ENCODE results near the gene SCGB1A1.
"Not testable (repeated sequence)": the region's sequence is repeated elsewhere in the genome, so short reads cannot be mapped to it uniquely, and the experiment has no call there.

The SCGB1A1 gene

GRCh38 chr11:62418733-62419132 lies at the start of gene SCGB1A1:
TSS of gene SCGB1A1 (plus strand) at chr11:62419033. CDS start at chr11:62419096, 63 bp downstream.
- no peak for DNase-seq (ENCODE audit: low read depth)

DNA sequence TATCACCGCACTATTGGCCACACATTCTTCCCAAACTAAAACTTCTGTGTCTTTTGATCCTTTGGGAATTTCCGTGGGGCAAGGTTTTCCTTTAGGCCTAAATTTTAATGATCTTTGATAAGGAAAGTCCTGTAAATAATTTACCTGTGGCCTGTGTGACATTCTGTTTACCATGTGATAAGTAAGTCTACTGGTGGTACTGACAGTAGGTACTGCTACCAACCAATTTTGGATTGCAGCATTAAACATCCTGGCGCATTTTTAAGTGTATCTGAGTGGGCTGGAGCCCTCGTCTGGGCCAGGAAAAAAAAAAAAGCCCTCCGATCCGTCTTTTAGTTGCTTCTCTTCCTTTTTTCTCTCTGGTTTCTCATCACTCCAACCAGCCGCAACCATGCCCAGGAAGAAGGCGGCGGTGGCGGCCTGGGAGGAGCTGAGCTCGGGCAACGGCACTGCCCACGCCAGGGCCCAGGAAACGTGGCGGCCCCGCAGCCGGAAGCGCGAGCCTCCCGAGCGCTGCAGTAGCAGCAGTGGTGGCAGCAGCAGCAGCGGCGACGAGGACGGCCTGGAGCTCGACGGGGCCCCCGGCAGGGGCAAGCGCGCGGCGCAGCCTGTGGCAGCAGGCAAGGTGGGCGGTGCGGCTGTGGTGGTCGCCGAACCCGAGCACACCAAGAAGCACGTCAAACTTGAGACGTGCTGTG lies 47.9 kb upstream of the SCGB1A1 start:
- DNase-seq (ENCODE audit: low read depth), result no peak

GRCh38 chr11:62372871-62373270 lies 46.0 kb upstream of the SCGB1A1 start:
- no peak for DNase-seq (ENCODE audit: low read depth)

GRCh38 chr11:62373464-62374119 lies 45.2 kb upstream of the SCGB1A1 start:
- DNase-seq (ENCODE audit: low read depth), result no peak

DNA sequence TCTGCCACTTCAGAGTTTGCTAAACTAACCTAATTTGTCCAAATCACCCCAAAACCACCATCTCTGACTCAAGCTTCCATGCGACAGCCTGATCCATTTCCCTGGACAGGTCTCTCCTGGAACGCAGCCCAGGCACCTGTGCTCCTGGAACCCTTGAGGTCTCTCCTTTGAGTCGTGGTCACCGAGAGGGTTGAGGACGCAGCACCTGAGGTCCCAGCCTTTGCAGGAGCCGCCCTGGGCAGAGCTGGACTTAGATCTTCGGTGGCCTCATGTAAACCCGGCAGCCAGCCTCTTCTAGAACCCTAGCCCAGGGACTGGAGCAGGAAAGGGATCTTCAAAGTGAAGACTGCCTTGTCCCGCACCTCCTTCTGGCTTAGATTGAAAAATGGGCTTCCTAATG lies 44.0 kb upstream of the SCGB1A1 start:
- no peak for DNase-seq (ENCODE audit: low read depth)

DNA sequence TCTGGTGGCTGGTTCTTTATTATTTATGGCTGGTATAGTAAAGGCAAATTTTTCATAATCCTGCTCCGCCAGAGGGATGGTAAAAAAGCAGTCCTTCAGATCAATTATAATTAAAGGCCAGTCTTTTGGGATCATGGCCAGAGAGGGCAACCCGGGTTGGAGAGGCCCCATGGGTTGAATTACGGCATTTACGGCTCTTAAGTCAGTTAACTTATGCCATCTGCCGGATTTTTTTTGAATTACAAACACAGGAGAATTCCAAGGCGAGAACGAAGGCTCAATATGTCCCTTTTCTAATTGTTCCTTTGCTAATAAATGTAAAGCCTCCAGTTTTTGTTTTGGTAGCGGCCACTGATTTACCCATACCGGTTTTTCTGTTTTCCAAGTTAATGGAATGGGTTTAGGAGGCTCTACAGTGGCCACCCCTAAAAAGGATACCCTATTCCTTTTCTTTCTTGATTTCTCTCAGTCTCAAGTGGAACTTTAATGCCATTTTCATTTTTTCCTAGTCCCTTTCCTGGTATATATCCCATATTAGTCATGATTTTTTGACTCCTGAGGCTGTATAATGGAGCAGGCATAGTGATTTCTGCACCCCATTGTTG lies 40.3 kb upstream of the SCGB1A1 start:
- DNase-seq (ENCODE audit: low read depth), result not testable (repeated sequence)

DNA sequence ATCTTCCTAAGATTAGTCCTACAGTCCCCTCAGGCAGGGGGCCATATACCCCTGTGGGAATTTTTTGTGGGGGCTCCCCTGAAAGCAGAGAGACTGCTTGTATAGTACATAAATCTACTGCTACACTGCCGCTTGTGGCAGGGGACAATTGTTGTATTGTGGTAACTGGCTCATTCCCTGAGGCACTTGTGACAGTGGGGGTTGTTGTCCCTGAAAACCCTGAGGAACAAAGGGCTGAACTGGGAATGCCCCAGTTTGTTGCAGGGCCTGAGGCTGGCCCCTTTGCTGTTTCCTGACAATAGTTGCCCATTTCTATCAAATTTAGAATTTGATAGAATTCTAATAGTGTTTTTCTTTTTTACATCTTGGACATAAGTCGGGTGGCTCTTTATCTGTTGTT lies 39.2 kb upstream of the SCGB1A1 start:
- DNase-seq (ENCODE audit: low read depth), result not testable (repeated sequence)

GRCh38 chr11:62380821-62381245 lies 38.0 kb upstream of the SCGB1A1 start:
- peak; percentile 40 for DNase-seq (ENCODE audit: low read depth)

GRCh38 chr11:62383822-62384221 lies 35.0 kb upstream of the SCGB1A1 start:
- DNase-seq (ENCODE audit: low read depth), result no peak

GRCh38 chr11:62386083-62386482 lies 32.8 kb upstream of the SCGB1A1 start:
- DNase-seq (ENCODE audit: low read depth), result not testable (repeated sequence)

GRCh38 chr11:62387381-62387780 lies 31.5 kb upstream of the SCGB1A1 start:
- no peak for DNase-seq (ENCODE audit: low read depth)

- no peak for DNase-seq (ENCODE audit: low read depth)
These were observed 29.8 kb upstream of the SCGB1A1 start for GRCh38 chr11:62388999-62389398.

DNA sequence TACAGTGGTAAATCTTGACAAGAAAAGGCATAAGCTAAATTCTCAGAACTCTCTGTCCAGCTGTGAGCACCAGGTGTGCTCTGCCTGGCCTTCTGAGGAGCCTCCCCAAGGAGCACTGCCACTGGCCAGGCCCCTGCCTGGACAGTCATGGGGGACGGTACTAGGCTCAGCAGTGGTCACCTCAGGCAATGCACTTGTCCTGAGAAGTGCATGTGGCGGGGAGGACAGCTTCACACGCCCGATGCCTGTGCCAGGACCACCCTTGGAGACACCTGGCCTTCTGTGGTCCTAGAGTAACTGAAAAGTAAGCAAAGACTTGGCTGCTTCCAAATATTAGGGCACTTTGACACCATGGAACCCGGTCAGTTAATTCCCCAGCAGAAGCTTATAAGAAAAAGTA lies 28.6 kb upstream of the SCGB1A1 start:
- no peak for DNase-seq (ENCODE audit: low read depth)

DNA sequence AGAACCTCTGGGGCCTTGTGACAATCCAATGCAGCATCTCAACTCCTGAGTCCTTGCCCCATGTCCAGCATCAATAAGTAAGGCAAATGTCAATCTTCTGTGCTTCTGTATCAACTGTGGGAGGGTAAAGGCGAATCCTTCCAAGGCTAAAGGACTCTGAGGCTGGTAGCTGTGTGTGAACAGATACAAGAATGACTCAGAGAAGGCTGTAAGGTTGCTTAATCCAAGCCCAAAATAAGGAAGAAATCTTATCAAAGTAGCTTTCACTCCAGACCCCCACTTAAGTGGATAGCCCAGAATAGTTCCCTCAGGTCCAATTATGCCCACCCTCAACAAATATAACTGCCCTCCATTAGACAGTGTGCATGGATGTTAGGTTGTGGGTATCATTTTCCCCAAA lies 28.1 kb upstream of the SCGB1A1 start:
- DNase-seq (ENCODE audit: low read depth), result no peak

DNA sequence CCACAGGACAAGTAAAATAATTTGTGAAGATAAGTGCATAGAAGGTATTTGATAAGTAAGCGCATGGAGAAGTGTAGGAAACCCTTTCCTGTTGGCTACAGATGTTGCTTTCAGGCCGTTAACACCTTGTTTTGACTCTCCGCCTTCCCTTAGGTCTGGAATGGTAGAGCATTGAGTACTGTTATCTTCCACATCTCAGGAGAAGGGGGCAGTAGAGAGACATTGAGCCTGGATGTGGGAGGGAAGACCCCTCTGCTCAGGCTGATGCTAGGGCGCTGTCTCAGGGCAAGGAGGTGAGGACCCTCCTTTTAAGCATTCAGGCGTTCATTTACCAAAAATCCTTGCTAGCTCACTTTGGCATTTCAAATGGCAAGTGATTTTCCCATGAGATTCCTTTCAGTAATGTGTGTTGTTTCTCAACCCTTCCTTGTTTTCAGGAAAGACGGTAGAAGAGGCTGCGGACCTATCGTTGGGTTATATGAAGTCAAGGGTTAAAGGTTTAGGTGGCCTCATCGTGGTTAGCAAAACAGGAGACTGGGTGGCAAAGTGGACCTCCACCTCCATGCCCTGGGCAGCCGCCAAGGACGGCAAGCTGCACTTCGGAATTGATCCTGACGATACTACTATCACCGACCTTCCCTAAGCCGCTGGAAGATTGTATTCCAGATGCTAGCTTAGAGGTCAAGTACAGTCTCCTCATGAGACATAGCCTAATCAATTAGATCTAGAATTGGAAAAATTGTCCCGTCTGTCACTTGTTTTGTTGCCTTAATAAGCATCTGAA lies 27.0 kb upstream of the SCGB1A1 start:
- no peak for DNase-seq (ENCODE audit: low read depth)

- DNase-seq (ENCODE audit: low read depth), result no peak
These were observed 26.3 kb upstream of the SCGB1A1 start for GRCh38 chr11:62392506-62392905.

DNA sequence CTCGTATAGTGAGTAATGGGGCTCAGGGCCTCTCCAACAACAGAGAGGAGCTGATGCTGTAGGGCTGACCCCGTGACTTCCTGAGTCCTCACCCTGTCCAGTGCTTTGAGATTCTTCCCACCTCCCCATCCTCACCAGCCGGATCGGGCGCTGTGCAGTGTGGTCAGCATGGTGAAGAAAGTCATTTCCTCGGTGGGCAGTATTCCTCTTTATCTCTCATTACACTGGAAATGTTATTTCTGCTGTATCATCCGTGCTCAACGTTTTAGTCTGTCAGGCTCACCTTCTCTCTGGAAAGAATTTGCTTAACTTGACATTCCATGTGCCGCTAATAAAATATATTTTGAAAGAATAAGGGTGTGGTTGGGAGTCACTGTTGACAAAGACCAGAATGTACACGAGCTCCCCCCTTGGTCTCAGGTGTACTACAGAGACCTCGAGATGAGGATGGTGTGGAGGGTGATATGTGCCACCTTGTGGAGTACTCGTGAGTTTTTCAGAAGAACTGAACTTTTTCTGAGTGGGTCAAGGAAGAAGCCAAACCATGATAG lies 25.7 kb upstream of the SCGB1A1 start:
- DNase-seq (ENCODE audit: low read depth), result no peak

DNA sequence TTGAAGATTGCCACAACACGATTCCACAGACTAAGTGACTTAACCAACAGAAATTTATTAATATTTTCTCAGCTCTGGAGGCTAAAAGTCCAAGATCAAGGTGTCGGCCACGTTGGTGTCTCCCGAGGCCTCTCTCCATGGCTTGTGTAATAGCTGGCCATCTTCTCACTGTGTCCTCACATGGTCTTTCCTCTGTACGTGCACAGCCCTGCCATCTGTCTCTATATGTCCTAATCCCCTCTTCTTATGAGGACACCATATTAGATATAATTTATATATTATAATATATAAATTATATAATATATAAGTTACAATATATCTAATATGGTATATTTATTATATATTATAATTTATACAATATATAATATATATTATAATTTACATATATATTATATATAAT lies 25.1 kb upstream of the SCGB1A1 start:
- no peak for DNase-seq (ENCODE audit: low read depth)

DNA sequence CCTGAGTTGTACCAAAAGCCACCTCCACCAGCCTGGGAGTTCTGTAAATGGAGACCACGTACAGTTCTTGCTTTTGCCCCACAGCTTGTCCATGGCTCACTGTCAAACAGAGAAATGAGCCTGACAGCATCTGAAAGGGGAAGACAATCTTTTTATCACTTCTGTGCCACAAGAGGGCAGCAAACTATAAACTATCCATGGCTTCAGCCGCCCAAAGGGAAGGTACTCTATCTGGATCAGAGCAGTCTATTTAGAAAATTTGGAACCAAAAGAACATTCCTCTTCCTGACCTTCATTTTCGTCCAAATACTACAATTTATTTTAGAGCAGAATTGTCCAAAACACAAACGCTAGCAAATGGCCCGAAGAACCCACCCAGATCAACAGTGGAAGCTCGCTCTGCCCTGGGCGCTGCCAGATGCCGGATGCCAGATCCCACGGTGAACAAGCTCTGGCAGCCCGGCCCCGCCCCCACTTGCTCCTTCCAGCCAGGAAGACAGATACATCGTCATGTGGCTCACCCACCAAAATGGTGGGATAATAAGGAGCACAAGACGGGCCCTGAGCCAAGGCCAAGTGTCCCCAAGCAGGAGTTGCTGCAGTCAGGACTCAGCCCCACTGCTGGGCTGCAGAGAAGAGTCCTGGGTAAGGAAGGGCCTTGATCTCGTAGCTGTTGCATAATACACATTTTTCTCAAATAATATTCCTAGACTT lies 23.9 kb upstream of the SCGB1A1 start:
- DNase-seq (ENCODE audit: low read depth), result peak; percentile 68

- DNase-seq (ENCODE audit: low read depth), result no peak
These were observed 22.8 kb upstream of the SCGB1A1 start for GRCh38 chr11:62395885-62396551.

Measured in GM04504 (cell line).